GM21447 (cell line): ENCODE data around the gene GLT6D1.

Experiments used
- ATAC-seq: cut with Tn5 transposase; IDR thresholded peaks from one replicate; pipeline ENCODE4 v1.9.1; 2021; ENCODE audit not compliant: unreplicated experiment

The GLT6D1 gene

DNA sequence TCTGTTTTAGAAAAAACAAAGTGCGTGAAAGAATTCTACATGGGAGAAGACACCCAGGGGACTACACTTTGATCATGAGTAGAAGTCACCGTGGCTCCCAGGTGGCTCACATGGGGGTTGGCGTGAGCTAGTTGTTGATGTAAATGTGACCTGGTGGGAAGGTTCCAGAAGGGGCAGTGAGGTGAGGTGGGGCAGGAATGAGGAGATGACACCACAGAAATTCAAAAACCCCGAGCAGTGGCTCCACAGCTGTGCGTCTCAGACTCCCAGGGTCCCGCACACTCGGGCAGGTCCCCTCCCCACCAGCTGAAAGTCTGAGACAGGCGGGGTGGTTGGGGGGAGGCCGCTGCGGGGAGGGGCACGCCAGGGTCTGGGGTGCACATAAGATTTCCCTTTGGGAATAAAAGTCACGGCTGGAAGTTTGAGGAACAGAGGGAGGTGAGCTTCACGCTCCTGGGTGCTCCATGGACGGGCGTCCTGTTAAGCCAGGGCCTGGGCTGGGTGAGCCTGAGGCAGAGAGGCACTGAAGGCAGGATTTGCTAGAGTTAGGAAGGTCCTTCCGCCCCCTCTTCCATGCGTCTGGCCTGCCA, 29.9 kb downstream of the GLT6D1 start:
- ATAC-seq: no peak

DNA sequence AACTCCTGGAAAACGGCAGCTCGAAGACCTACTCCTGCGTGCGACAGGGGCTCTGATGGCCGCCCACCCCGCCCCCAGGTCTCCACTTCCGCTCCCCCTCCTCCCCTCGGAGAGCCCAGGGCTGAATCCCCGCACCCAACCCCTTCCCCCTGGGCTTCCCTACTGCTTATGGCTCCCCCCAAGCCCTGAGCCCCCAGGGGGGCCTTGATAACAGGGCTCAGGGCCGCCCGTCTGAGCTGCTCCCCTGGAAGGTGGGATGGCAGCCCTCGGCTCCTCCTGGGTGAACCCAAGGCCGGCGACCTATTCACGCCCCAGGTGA, 30.4 kb downstream of the GLT6D1 start:
- ATAC-seq: no peak

DNA sequence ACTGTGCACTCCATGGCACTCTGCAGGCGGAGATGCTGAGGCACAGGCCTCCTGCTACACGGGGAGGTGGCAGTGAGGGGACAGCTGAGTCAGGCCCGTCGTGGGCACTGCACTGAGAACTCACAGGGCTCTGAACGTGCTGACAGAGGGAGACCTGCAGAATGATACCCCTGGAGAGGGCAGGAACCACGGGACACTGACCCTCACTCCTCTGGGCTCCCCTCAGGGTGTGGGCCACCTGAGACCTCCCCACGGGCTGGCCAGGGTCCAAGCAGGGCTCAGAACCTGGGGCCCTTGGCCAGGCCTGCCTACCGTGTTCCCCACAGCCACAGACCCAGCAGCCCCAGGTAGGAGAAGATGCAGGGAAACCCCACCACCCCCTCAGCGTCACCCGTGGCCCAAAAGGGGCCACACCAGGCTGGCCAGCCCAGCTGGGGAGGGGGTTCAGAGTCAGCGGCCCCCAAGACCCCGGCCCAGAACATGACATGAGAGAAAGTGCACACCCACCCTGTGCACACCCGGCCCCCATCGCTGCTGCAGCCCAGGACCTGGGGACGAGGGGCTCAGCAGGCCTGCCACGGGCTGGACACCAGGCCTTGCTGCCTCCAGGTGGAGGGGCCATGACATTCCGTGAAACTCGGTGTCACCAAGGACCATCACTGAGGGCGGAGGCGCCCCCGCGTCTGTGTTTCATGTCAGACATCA, 30.9 kb downstream of the GLT6D1 start:
- no peak for ATAC-seq

DNA sequence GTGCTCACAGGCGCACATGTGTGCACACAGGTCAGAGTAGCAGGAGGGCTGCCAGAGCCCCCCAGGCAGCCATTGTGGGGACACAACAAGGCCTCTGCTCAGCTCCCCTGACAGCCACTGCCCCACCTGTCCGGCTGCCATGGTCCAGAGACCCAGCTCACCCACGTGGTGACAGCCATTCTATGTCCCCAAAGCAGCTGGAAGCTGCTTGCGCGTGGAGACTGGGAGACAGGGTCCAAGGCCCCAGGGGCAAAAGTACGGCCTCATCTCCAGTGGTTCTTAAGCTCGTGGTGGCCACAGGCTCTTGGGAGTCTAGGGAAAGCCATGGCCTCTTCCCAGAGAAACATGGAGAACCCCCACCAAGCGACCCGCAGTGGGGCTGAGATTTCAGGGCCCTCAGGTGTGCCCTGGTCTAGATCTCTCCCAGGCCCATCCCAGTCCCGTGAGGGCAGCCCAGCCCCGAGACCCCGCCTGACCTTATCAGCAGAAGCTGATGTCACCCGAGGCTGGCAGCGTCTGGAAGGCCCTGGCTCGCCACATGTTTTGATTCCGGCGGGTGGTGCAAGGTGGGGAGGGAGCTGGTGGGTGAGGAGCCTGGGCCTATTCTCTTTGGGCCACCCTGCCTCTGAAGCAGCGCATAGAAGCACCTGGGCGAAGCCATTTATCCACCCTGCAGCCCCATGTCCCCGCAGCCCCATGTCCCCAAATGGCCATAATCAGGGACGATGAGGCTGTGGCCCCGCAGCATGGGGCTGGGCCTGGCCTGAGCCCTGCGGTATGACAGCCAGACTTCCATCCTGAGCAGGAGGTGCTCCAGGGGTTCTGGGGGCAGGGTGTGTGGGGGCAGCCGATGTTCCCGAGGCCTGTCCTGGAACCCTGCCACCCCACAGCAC, 31.7 kb downstream of the GLT6D1 start:
- no peak for ATAC-seq

DNA sequence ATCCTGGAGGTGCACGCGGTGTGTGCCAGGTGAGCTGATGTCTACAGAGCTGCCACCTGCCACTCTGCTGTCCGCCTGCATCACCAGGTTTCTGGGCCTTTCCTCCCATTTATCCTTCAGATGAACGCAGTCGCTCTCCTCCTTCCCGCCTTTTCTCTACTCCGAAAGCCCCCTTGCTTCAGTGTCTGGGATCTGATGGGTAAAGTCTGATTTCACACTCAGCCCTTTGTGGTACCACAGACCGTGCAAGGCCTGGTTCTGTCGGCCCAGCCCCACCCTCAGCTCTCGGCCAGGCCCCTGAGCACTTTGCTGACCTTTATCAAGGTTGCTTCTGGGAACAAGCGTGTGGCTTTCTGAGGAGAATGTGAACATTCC, 32.5 kb downstream of the GLT6D1 start:
- ATAC-seq: no peak

DNA sequence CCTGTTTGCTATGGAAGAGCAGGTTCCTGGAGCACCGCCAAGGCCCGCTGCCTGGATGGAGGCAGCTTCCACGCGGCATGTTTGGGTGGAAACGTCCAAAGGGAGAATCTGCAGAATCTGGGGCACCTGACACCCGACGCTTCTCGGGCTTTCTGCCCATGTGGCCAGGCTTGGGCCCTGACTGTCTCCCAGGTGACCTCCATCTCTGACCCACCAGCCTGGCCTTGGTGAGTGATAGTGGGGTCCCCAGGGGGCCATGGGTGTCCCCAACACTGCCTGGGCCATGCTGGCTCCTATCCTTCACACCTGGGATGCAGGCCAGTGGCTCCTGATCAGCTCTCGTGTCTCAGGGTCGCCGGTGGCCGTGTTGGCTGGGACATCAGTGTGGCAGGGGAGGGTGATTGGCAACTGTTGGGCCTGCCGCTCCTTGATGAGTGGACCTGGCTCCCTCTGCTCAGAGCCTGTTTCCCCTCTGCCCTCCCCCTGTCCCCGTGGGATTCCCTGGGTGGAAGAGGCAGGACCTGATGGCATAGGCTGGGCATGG, 34.0 kb downstream of the GLT6D1 start:
- no peak for ATAC-seq

DNA sequence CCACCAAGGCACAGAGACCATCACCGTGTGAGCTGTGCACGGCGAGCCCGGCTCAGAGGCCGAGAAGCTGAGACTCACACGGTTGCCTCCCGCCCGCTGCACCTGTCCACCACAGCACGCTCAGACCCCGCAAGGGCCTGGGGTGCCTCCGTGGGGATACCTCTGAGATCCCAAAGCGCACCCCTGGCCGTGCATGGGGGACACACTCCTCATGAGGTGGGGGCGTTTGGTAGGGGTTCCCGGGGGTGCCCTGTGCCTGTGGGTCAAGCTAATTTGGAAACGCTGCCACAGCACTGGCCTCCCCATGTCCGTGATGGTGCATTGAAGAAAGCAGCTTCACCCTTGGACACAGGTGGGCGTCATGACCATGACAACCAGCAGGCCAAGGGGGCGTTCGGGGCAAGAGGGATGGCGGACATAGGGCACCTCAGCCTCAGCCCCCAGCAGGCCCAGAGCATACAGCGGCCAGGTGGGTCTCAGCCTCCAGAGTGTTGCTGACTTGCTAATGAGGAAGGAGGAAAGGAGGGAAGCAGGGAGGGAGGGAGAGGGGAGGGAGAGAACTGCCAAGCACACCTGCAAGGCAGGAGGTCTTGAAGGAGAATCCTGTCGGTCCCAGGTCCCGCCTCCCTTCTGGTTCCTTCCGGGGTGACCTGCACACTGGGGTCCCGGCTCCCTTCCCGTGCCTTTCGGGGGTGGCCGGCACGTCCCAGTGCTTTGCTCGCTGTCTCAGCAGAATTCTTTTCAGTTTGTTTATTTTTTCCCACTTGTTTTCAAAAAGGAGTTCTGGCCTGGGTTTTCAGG, 34.7 kb downstream of the GLT6D1 start:
- no peak for ATAC-seq

DNA sequence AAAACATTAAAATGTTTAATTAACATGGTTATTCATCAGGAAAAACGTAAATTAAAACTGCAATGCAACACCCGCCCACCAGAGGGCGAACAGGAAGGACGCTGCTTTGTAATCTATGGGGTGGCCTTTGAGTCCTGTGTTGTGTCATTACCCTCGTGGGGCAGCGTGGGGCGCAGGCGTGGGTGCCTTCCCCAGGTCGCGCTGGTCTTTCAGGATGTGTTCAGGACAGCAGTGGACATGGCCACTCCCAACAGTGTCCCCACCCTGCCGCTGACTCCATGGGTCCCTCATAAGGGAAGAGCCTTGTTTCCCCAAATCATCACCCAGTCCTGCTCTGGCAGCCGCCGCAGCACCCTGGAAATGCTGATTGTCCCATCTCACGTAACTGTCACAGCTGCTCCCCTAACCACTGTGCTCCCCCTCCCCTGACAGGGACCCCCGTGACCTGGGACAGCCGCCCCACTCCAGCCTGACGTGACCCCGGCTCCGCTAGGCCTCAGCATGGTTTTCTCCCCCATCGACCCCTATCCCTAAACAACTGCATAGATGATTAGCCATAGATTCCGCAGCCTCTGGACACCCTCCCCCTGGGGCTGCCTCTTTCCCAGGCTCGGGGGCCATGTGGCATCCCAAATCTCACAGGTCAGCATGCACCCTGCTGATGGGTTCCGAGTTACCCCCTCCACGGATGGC, 36.4 kb downstream of the GLT6D1 start:
- no peak for ATAC-seq

DNA sequence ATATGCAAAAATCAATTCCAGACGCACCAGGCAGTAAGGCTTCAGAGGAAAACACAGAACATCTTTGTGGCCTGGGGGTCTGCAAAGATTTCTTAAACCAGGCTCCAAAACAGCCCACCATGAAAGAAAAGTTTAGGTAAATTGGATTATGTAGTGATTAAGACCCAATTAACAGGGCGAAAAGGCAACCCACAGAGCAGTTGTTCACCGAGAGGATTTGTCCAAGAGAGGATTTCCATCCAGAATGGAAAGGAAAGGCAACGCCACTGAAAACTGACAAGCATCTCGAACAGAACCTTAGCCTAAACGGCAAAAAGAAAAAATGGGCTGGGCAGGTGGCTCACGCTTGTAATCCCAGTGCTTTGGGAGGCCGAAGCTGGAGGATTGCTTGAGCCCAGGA, 37.4 kb downstream of the GLT6D1 start:
- no peak for ATAC-seq

DNA sequence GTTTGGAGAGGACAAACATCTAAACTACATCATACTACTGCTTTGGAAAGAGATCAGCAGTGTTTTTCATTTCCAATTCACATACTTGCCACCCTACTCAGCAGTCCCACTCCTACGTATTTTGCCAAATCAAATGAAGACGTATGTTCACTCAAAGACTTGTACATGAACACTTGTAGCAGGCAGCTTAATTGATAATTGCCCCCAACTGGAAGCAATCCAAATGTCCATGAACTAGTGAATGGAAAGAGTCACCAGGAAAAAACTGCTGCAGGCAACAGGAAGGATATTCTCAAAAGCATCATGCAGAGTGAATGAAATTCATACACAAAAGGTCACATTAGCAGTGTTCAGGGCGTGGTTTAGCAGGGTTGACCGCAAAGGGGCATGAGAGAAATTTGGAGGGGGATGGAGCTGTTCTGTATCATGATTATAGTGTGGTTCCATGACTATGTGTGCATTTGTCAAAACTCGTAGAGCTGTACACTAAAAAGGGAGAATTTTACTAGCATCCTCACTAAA, 39.0 kb downstream of the GLT6D1 start:
- ATAC-seq: no peak

DNA sequence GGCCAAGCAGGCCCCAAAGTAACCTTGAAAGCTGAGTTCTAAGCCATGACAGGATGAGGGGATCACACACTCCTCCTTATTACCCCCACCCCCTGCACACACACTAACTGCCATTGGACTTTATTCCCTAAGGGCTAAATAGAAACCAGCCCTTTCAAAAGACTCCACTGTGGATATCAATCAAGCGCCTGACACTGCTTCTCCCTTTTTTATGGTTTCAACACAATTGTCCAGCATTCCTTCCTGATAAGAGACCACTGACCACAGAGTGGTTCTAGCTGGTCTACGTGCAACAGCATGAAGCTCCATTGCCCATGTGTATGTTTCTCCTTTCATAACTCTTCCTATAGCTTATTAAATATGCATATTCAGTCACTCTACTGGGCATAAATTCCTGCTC, 43.1 kb downstream of the GLT6D1 start:
- no peak for ATAC-seq

DNA sequence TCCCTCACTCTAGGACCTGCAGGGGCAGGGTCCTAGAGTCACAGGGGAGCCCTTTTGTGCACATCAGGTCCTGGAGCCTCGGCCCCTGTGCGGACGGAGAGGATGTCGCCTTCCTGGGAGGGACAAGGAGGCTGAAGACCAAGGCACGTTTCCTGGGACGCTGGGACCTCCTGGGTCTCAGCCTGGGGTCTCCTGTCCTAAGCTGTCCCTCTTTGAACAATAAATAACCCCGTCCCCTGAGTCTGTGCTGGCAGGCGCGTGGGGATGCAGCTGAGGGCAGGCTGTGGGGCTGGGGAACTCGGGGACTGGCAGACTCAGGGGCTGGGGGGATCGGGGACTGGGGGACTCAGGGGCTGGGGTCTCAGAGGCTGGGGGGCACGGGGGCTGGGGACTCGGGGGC, 46.7 kb downstream of the GLT6D1 start:
- ATAC-seq: no peak

DNA sequence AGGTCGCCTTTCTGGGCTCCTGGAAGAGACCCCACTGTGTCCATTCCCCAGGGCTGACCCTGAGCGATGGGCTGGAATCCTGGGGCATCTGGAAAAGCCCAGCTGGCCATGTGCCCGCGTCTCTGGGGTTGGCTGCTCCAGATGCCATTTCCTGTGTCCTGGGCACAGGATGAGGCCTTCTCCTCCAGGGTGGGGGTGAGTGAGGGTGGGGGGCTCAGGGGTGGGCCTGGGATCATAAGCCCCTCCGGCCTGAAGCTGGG, 47.1 kb downstream of the GLT6D1 start:
- no peak for ATAC-seq

DNA sequence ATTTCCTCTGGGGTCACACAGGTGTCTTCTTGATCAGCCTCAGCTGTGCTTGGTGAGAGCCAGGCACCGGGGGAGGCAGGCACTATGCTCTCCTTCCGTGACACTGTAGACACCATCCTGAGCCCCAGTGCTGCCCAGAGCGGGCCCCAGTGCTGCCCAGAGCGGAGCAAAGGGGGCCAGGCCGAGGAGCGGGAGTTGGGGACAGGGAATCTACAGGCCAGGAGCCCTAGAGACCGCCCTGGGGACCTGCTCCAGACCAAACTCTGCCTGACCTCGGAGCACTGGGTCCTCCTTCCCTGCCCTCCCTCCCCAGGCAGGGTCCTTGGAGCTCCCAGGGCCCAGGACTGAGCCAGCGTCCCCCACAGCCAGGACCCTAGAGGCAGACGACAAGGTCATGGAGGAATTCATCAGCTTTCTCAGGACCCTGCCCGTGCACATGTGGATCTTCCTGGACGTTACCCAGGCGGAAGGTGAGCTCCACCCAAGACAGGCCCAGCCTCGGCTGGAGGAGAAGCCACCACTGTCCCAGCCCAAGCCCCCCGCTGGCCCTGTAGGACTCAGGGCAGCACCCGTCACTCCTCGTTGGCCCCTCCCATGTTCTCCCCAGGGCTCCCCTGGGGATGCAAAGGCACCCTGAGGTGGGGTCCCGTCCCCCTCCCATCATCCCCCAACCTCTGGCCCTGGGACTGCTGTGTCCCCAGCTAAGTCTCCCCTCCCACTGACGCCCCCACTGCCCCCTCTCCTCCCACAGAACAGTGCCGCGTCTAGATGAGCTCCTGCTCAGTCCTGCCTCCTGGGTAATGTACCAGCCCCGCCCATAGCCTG, 47.6 kb downstream of the GLT6D1 start:
- no peak for ATAC-seq

DNA sequence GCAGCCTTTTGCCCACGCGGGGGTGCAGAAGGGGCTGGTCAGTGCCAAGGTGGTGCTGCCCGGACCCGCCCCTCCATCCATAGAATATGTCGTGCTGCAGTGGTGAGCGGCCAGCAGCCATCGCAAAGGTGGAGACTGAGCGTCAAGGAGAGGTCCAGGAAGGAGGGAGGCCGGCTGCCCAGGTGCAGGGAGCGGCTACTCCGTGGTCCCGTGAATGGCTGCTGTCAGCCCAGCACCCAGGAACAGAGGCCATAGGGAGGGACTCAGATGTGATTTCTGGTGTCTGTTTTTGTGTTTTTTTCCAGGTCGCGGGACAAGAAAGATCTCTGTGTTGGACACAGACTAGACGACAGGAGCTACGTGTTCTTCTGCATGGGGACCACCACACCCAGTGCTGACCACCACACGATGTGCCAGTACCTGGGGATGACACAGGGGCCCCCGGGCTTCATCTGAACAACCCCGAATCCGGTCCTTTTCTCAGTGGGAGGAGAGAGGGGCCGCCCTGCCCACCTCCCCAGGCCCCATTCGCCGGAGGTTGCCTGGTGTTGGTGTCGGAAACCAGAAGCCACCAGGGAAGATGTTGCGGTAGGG, 48.8 kb downstream of the GLT6D1 start:
- no peak for ATAC-seq

DNA sequence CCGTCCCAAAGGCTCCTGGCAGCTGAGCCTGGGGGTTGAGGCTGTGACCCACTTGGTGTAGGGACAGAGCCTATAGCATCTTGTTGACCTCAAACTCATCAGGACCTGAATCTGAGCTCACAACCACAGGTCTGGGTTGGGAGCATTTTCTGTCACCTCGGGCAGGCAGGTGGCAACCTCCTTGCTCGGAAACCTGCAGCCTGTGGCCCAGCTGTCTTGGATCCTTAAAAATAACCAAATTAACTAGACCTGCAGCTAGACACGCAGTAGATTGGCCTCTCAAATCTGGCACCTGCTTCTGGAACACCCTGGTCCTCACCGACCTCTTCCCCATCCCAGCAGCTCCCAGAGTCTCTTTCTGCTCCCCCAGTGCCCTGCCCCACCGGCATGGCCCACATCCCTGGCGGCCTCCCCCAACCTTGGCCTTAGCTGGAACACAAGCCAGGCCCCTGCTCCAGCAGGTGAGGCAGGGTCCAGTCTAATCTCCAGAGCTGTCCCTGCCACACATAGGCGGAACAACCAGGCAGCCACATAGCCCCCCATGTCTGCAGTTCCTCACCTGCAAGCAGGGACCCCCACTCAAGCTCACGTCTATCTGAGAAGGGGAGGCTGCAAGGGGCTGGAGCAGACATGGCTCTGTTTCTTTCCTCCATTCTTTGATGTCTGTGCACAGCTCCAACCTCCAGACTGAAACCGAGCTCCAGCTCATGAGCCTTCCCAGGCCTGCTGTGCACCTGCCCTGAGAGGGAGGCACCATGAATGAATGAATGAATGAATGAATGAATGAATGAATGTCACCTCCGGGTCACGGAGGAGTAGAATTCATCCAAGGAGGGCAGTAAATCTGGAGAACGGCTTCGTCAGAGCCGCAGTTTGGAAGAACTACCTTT, 49.5 kb downstream of the GLT6D1 start:
- ATAC-seq: no peak

DNA sequence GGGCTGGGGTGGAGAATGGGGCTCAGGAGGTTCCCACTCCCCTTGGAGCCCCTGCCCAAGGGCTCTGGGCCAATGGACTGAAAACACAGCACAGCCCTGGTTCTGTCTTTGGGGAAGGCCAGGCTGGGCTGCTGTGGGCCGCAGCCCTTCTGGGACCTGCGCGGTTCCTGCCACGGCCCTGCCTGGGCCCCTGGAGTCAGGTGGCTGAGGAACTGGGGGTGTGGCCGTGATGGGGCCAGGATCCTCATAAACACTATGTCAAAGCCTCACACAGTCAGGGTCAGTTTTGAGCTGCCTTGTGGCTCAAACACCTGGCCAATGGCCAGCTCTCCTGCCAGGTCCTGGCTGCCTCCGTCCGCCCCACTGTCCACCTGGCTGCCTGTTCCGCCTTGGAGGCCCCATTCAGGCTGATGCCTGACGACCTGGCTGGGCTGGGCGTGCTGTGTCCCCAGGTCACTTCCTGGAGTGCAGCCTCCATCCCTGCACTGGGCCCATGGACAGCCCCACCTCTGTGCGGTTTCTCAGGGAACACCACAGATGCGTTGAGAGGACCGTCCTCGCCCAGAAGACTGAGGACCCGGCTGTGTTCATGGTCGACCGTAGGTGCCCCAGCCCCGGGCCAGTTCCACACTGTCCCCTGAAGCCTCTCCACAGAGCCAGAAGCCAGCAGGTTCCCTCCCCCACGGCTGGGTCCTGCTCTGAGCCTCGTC, 50.3 kb downstream of the GLT6D1 start:
- ATAC-seq: no peak

DNA sequence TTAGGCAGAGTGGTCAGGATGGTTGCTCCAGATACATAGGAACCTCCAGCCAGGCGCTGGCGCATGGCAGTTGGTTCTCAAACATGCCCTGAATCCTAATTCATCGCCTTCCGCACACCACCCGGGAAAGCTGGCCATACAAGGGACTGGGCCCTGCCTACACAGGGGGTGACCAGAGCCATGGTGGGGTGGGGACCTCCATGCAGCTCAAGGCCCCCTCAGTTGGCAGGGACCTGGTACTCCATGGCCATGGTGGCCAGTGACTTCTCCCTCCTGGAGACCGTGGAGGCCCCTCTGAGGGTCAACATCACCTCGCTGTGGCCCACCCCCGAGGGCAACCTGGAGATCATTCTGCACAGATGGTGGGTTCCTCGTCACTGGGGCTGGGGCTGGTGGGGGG, 51.0 kb downstream of the GLT6D1 start:
- ATAC-seq: no peak
